NCI-H446 treated with DMSO at 0.1 percent for 48 hours (cell line): ENCODE data around the gene BCORL1.

ENCODE experiments used
- DNase-seq: peaks from one replicate; lab custom pipeline; 2025; lab: John Stamatoyannopoulos, UW

Gene BCORL1

GRCh38 chrX:130060122-130061069 lies 78.0 kb downstream of the BCORL1 start:
- no peak for DNase-seq

DNA sequence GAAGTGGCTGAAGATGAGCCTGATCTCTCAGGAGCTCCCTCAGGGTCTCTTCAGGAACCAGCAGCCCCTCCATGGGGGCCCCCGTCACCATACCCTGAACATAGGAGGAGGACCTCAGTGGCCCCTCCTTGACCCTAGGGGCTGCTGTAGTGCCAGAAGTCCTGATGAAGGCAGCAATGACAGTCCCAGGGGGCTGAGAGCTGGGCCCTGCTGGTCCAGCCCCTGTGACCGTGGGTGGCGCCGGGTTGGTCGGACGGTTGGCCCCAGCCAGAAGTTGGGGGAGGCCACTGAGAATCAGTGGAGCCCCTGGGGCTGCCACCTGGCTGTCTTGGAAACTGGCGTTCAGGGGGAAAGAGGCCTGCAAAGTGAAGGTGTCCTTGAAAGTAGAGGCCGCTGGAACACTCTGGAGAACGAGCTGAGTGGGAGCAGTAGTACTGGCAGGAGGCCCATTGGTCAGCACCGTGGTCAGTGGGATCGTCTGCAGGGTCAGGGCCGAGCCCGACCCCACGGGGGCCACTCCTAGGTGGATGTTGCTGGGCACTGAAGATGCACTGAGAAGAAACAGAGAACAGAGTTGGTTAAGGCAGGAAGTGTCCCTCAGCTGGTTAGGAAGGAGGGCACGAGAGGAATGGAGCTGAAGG lies 84.7 kb downstream of the BCORL1 start:
- no peak for DNase-seq

DNA sequence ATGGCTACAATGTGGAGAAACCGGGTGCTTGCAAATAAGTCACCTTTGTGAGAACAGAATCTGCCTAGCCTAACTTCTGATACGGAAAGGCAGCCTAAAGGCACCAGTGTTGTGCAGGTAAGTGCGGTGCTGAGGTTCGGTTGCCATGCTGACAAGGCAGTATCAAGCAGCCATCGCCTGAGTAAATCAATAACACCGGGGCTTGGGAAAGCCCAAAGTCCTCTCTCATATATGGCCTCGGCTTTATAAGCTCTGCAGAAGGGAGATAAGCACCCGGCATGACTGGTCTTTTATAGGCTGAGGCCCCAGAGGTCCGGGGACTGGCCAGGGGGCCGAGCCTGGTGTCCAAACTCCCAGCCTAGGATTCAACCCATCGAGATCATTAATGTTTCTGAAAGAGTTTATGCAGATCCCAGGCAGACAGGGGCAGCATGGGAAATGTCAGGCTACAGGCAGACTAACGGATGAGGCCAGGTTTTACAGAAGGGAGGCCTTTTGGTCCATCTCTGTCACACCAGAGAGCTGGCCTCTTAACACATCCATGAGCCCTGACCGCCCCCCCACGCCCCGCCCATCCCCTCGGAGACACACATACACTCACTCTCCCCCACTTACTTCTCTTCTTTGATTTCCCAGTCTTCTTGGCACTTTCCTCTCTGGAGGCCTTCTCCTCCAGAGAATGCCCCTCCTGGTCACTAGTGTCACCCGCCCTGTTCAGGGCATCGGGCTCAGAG lies 89.3 kb downstream of the BCORL1 start:
- DNase-seq, result no peak

DNA sequence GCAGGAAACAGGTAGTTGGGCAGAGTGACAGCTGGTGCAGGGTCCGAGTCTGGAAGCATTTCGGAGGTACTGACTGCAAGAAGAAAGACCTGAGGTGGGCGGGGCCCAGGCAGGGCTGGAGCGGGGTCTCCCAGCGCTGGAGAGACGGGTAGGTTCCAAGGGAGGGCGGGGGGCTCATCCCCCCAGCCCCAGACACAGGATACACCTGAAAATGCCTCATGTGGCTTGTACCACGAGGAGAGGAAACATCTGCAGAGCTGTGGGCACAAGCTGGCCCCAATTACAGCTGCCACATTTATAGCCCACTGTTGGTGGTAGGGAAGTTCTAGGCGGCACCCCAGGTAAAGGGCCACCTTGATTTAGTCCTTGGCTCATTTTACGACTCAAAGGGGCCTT lies 89.9 kb downstream of the BCORL1 start:
- no peak for DNase-seq

DNA sequence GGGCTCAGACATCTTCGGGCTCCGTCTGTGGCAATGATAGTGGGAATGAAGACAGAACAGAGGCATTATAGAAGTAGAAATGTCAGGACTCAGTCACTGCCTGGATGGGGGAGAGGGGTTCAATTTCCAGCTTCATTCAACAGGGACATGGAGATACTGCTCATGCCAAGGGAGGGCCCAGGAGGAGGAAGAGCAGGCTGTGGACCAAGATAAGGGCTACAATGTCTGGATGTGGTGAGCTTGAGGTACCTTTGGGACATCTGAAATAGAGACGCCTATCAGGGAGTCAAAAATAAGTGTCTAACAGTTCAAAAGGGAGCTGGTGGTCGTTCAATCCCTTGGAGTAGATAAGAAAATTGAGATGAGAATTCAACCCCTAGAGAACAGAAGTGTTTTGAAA lies 93.3 kb downstream of the BCORL1 start:
- DNase-seq, result no peak

DNA sequence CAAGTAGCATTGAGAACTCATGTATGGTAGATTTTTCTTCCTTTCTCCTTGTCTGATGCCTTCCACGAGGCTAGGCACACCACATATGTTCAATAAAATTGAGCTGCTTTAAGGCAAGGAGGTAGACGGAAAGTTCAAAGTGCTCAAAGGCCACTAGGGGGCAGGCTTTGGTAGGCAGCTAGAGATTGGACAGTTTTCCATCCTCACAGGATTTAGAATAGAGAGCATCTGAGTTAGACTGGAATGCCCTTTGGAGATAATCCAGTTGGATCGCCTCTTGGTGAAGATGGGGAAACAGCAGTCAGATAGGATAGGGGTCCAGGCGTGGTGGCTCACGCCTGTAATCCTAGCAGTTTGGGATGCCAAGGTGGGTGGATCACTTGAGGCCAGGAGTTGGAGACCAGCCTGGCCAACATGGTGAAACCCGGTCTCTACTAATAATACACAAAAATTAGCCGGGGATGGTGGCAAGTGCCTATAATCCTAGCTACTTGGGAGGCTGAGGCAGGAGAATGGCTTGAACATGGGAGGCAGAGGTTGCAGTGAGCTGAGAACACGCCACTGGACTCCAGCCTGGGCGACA lies 97.5 kb downstream of the BCORL1 start:
- DNase-seq, result peak; percentile 45

DNA sequence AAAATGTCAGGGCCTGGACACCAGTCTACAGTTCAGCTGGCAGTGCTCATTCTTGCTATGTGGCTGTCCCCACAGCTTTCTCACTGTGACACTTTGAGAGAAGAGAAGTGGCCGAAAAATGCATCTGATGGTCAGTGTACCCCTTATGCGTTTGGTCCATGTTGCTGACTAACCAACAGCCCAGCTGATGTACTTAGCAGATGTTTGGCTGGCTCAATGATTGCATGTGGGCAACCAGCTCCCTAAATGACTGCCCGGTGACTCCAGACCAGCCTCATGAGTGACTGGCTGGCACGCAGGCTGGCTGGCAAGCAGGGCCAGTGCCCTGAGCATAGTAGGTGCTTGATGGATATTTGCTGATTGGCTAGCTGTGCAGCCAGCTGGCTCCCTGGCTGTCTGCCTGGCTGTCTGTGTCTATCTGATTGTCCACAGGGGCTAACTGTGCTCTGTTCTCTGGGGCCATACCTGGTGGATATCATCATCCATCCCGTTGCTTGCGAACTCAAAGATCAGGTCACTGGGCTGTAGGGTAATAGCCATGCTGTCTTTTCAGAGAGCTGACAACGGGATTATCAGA lies 98.4 kb downstream of the BCORL1 start:
- no peak for DNase-seq

- no peak for DNase-seq
Observed at GRCh38 chrX:130081421-130082045, 99.1 kb downstream of the BCORL1 start.

- no peak for DNase-seq
Observed at GRCh38 chrX:130082244-130083106, 100.0 kb downstream of the BCORL1 start.

DNA sequence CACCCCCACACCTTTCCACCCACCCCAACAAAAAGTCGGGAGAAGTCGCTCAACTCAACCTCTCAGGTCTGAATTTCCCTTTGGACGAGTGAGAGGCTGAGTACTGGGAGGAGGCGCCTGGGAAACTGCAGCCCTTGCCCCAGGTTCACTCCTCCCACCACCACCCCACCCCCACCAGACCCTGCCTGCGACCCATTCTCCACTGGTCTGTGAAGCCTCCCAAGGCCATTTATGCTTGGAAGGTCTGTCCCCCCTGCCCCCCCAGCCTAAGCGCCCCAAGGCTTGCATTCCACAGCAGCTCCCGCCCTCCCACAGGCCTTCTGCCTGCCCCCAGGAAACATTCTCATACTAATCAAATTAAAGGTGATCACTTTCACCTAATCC lies 100.7 kb downstream of the BCORL1 start:
- no peak for DNase-seq

- no peak for DNase-seq
Observed at GRCh38 chrX:130083656-130084382, 101.4 kb downstream of the BCORL1 start.

- no peak for DNase-seq
Observed at GRCh38 chrX:130084631-130085237, 102.3 kb downstream of the BCORL1 start.

- no peak for DNase-seq
Observed at GRCh38 chrX:130085551-130086446, 103.4 kb downstream of the BCORL1 start.

DNA sequence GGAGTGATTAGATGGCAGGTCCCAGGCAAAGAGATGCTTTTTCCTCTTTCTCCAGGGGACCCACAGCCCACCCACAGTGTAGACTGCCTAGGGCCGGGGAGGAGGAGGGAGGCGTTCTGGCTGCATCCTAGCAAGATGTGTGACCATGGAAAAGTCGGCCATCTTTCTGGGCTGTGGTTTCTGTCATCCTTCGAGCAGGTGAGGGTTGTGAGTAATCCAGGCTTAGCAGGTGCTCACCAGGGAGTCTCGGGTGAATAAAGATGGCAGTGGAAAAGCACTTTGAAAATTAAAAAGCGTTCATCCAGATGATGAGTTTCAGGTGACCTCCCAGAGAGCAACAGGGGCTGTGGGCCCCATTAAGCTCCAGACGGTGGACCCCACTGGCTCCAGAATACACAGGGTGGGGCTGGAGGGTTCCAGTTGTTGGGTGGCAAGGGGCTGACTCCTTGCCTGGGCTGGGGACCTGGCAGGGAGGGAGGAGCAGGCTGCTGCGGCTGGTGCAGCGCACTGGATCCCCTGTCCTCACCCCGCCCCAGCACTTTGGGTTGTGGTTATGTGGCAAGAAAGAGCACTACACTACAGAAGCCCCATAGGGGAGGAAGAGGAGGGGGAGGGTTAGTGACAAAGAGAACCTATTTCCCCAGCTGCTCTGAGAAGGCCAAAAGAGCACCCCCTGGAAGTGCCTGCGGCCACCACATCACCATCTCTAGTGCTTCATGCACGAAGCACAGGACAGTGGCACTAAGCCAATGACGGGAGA lies 104.2 kb downstream of the BCORL1 start:
- DNase-seq, result no peak

GRCh38 chrX:130090364-130090763 lies 107.9 kb downstream of the BCORL1 start:
- DNase-seq, result no peak

- no peak for DNase-seq
Observed at GRCh38 chrX:130091980-130092522, 109.6 kb downstream of the BCORL1 start.

DNA sequence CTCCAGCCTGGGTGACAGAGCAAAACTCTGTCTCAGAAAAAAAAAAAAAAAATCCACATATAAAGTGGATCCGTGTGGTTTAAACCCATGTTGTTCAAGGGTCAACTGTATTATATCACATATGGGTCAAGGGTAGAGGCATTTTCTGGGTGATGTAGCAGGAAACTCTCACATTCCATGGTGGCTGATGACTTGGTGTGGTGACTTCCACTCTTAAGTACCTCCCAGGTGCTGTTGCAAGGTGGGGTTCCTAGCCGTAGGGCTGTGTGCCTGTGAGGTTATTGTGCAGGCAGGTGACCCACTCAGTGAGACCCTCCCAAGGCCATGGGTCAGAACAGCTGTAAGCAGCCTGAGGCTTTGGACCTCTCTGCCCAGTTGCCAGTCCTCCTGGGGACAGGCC lies 110.8 kb downstream of the BCORL1 start:
- no peak for DNase-seq
